HFFc6 (cell line): ENCODE data around the gene ZNF816. TPM values are rescaled to one million over a fixed set of nuclear protein-coding genes. Genes with fewer than 3 reads are reported as not detected.
A peak's percentile ranks its signal among the peaks of the same experiment; 100 is the strongest.

Source experiments
- DNase-seq: peaks from one replicate; pipeline ENCODE4 v3.0.0-alpha.2; 2018
- H3K27ac Mint-ChIP-seq: 2 replicates; pipeline ENCODE4 v1.8.0; 2020; ENCODE audit warnings: mild to moderate bottlenecking, mixed read lengths
- H3K27me3 Mint-ChIP-seq: 2 replicates; pipeline ENCODE4 v1.8.0; 2021; ENCODE audit warnings: mild to moderate bottlenecking, moderate library complexity, mixed read lengths; ENCODE audit not compliant: insufficient read depth
- H3K36me3 Mint-ChIP-seq: 2 replicates; pipeline ENCODE4 v1.8.0; 2021; ENCODE audit warnings: low read depth, mixed read lengths
- H3K4me1 Mint-ChIP-seq: 2 replicates; pipeline ENCODE4 v1.8.0; 2020; ENCODE audit warnings: low read depth, mixed read lengths
- H3K4me3 Mint-ChIP-seq: 2 replicates; pipeline ENCODE4 v1.8.0; 2020; ENCODE audit warnings: mild to moderate bottlenecking, moderate library complexity, mixed read lengths
- H3K9me3 Mint-ChIP-seq: 2 replicates; pipeline ENCODE4 v1.8.0; 2020; ENCODE audit warnings: mild to moderate bottlenecking, mixed read lengths
- total RNA-seq, 6 experiments: library from RNA; stranded (reverse); fragmentation: NEBNext Ultra II Directional; extraction: Animal tissue kit (Norgen Biotek cat#: 25700); gene quantifications; 2 replicates in 1 of 6; 3 replicates in 5 of 6; pipeline ENCODE4 v1.2.3, GENCODE V29; 2021
- TF ChIP-seq, protein P1 (sequence below): fragments of 200-600 bp; sonication (generic); IDR thresholded peaks from 2 replicates; pipeline ENCODE4 v1.5.0; 2021; ENCODE audit warnings: antibody characterized with exemption, mild to moderate bottlenecking

ZNF816 gene
- total RNA-seq, 6 experiments from 2014 or later, result 2.5 to 3.1 (median 2.9) TPM

DNA sequence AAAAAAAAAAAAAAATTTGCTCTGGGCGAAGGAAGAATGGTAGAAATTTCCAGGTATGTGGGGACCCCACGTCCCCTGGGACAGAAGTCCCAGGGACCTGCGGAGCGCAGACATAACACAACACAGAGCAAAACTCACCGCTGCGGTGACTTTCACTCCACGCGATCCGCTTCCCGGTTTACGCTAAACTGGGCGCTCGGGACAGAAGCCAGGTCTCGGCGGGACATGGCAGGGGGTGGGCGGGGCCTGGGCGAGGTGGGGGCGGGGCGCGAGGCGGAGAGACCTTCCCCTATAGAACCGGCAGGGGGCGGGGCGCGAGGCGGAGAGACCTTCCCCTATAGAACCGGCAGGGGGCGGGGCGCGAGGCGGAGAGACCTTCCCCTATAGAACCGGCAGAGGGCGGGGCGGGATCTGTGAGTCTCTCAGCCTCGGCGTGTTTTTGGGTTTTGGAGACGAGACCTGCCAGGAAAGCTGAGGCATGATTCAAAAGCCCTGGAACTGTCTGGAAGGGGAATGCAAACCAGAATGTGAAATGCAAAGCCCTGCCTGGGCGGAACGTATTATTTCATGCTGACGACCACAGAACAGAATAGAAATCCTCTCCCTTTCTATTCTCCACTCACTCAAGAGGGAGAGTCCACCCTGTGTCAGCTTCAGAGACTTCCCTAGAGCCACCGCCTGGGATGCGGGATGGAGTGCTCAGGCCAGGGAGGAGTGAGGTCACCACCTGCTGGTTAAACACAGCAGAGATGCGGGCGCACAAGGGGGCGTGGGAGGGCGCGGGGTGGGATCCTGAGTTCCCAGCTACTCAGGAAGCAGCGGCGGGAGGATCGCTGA lies 30.9 kb upstream of the ZNF816 start:
- H3K27ac Mint-ChIP-seq, result no peak overlapping the region; the same call in 1 of the 2 replicates
- no peaks in the 10 kb centered on the region for H3K36me3 Mint-ChIP-seq
- H3K4me3 Mint-ChIP-seq, result peak overlapping the region; percentile 82
- H3K27me3 Mint-ChIP-seq, result no peaks in the 10 kb centered on the region
- H3K9me3 Mint-ChIP-seq, result peaks cover 13% of the 10 kb centered on the region
- H3K4me1 Mint-ChIP-seq, result peaks cover 28% of the 10 kb centered on the region
- DNase-seq, result peak; percentile 55
- TF ChIP-seq, protein P1, sequence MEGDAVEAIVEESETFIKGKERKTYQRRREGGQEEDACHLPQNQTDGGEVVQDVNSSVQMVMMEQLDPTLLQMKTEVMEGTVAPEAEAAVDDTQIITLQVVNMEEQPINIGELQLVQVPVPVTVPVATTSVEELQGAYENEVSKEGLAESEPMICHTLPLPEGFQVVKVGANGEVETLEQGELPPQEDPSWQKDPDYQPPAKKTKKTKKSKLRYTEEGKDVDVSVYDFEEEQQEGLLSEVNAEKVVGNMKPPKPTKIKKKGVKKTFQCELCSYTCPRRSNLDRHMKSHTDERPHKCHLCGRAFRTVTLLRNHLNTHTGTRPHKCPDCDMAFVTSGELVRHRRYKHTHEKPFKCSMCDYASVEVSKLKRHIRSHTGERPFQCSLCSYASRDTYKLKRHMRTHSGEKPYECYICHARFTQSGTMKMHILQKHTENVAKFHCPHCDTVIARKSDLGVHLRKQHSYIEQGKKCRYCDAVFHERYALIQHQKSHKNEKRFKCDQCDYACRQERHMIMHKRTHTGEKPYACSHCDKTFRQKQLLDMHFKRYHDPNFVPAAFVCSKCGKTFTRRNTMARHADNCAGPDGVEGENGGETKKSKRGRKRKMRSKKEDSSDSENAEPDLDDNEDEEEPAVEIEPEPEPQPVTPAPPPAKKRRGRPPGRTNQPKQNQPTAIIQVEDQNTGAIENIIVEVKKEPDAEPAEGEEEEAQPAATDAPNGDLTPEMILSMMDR, result peak; percentile 77

DNA sequence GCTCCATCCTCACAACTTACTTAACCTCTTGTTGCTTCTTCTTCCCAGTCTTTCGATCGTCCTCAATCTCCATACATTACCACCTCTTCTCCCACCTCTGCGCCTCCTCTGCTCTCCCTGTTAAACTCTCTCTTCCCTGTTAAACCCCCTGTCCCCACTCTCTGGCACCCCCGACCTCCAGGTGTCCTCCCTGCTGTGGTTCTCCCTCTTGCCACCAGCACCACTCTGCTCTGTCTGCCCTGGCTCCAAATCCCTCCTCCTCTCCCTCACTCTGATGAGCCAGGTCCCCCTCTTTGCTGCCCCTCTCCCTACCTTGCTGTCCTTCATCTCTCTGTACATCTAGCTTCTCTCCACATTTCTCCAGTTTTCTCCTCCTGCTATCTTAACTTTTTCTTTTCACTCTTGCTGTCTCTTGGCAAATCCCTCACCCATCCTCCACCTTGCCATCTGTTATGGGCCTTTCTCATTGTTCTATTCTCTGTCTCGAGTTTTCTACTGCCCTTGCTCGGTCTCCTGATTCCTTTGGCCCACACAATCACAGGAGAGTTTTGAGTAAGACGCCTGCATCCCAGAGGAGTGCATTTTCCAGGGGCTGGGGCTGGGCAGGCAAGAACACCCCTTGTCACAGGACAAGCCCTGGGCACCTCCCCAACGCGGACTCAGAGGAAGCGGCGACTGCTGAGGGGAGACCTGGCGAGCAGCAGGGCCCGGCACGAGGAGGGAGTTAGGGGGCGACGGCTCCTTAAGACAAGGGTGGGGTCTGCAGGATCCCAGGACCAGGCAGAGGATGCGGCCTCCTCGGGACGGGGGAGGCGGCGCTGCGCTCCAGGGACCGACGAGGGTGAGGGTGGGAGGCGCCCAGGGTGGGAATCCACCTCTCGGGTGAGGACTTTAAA lies 29.7 kb upstream of the ZNF816 start:
- Mint-ChIP-seq H3K9me3 (peaks cover 8% of the 10 kb centered on the region), H3K4me3 (peak overlapping the region; percentile 81), H3K36me3 (no peaks in the 10 kb centered on the region), H3K4me1 (peaks cover 28% of the 10 kb centered on the region), H3K27me3 (no peaks in the 10 kb centered on the region), H3K27ac (peak overlapping the region; percentile 29)
- TF ChIP-seq, protein P1, result no peak
- DNase-seq, result no peak

DNA sequence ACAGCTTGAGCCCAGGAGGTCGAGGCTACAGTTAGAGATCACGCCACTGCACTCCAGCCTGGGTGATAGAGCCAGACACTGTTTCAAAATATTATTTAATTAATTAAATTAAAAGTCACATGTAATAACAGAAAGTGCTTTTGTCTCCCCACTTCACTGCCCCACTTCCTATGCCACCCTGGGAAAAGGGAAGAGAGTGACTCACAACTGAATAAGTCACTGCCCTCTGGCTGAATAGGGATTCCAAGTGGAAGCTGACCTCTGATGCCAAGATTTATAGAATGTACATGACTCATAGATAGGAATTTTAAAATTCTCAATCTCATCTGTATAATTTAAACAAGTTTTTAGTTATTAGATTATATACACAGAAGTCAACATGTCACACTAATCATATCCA lies 28.8 kb upstream of the ZNF816 start:
- TF ChIP-seq, protein P1, result no peak
- Mint-ChIP-seq H3K4me3 (no peak overlapping the region), H3K4me1 (peaks cover 28% of the 10 kb centered on the region), H3K36me3 (0 out of 2 replicates have a peak, but pooled peaks cover 5% of the 10 kb centered on the region), H3K27ac (peak overlapping the region; percentile 13; the same call in 1 of the 2 replicates), H3K27me3 (no peaks in the 10 kb centered on the region), H3K9me3 (peaks cover 8% of the 10 kb centered on the region)
- peak; percentile 78 for DNase-seq

DNA sequence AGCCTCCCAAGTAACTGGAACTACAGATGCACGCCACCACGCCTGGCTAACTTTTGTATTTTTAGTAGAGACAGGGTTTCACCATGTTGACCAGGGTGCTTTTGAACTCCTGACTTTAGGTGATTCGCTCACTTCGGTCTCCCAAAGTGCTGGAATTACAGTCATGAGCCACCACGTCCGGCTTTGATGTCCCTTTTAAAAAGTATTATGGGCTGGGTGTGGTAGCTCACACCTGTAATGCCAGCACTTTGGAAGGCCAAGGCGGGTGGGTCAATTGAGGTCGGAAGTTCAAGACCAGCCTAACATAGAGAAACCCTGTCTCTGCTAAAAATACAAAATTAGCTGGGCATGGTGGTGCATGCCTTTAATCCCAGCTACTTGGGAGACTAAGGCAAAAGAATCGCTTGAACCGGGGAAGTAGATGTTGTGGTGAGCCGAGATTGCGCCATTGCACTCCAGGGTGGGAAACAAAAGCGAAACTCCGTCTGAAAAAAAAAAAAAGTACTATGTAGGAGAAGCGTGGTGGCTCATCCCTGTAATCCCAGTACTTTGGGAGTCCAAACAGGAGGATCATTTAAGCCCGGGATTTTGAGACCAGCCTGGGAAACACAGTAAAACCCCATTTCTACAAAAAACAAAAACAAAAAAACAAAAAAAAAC lies 28.2 kb upstream of the ZNF816 start:
- no peak for DNase-seq
- TF ChIP-seq, protein P1, result no peak
- peaks cover 8% of the 10 kb centered on the region for H3K9me3 Mint-ChIP-seq
- H3K36me3 Mint-ChIP-seq, result 0 out of 2 replicates have a peak, but pooled peaks cover 5% of the 10 kb centered on the region
- H3K27ac Mint-ChIP-seq, result peak overlapping the region; percentile 13; the same call in 1 of the 2 replicates
- H3K27me3 Mint-ChIP-seq, result no peaks in the 10 kb centered on the region
- peaks cover 28% of the 10 kb centered on the region for H3K4me1 Mint-ChIP-seq
- no peak overlapping the region for H3K4me3 Mint-ChIP-seq

DNA sequence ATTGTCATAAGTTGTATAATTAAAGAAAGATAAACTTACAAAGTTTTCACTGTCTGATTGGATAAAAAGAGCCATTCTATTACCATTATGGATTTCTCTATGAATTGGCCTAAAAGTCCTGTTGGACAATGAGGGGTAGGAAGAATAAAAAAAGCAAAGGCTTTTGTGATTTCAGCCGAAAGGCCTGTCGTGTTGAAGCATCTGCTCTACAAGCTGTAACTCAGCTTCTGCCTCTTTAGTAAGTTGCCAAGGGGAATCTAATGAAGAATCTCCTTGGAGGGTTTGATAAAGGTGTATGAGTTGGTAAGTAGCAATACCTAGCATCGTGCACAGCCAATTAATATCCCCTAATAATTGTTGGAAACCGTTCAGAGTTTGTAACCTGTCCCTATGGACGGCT lies 25.8 kb upstream of the ZNF816 start:
- no peak for DNase-seq
- H3K4me1 Mint-ChIP-seq, result peaks cover 20% of the 10 kb centered on the region
- H3K27ac Mint-ChIP-seq, result no peak overlapping the region
- no peaks in the 10 kb centered on the region for H3K27me3 Mint-ChIP-seq
- H3K9me3 Mint-ChIP-seq, result peaks cover 16% of the 10 kb centered on the region
- TF ChIP-seq, protein P1, result no peak
- 0 out of 2 replicates have a peak, but pooled peaks cover 5% of the 10 kb centered on the region for H3K36me3 Mint-ChIP-seq
- no peak overlapping the region for H3K4me3 Mint-ChIP-seq
